RWPE1 (cell line): ENCODE data around the gene TYW1B.
"Not testable (repeated sequence)": the region's sequence is repeated elsewhere in the genome, so short reads cannot be mapped to it uniquely, and the experiment has no call there.

ENCODE experiments used
- CTCF ChIA-PET: fragments of 350-600 bp; sonication (Branson Sonifier 250); formaldehyde crosslinking; extraction: SDS; loops from one replicate; lab custom pipeline; 2021; lab: Yijun Ruan, JAX
- POLR2A ChIA-PET: fragments of 400-600 bp; formaldehyde crosslinking; extraction: SDS; loops from one replicate; lab custom pipeline; 2020; ENCODE audit warnings: antibody characterized with exemption; ENCODE audit not compliant: low non-redundant PET; lab: Yijun Ruan, JAX
- DNase-seq: peaks from one replicate; pipeline ENCODE4 v3.0.0; 2012; ENCODE audit warnings: low spot score
- H3K27ac ChIP-seq: fragments of 450-650 bp; 2 replicates; pipeline ENCODE4 v1.5.1; 2017
- TF ChIP-seq, protein P1 (sequence below): fragments of 450-650 bp; conservative IDR thresholded peaks from 2 replicates; pipeline ENCODE4 v1.5.1; 2017; ENCODE audit warnings: low read depth, mild to moderate bottlenecking

TYW1B gene

DNA sequence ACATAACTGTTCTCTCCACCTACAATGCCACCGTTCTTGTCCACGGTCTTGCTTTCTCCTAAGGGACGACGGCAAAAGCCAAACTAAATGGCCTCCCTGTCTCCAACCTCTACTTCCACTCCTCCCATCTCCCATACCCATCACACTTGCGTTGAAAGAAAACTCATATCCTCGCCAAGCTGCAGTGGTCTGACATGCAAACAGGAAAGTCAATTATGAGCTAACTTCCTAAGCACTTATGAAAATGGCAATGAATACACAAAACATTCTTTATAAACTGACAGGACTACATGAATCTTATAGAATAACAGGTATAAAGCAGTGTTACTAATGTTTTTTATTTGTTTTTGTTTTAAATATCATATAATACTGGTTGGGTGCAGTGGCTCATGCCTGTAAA, 46.4 kb downstream of the TYW1B start:
- H3K27ac ChIP-seq: no peak overlapping the region
- ChIA-PET CTCF (no interaction called here), POLR2A (no interaction called here)
- TF ChIP-seq, protein P1, sequence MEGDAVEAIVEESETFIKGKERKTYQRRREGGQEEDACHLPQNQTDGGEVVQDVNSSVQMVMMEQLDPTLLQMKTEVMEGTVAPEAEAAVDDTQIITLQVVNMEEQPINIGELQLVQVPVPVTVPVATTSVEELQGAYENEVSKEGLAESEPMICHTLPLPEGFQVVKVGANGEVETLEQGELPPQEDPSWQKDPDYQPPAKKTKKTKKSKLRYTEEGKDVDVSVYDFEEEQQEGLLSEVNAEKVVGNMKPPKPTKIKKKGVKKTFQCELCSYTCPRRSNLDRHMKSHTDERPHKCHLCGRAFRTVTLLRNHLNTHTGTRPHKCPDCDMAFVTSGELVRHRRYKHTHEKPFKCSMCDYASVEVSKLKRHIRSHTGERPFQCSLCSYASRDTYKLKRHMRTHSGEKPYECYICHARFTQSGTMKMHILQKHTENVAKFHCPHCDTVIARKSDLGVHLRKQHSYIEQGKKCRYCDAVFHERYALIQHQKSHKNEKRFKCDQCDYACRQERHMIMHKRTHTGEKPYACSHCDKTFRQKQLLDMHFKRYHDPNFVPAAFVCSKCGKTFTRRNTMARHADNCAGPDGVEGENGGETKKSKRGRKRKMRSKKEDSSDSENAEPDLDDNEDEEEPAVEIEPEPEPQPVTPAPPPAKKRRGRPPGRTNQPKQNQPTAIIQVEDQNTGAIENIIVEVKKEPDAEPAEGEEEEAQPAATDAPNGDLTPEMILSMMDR: no peak
- DNase-seq: no peak

DNA sequence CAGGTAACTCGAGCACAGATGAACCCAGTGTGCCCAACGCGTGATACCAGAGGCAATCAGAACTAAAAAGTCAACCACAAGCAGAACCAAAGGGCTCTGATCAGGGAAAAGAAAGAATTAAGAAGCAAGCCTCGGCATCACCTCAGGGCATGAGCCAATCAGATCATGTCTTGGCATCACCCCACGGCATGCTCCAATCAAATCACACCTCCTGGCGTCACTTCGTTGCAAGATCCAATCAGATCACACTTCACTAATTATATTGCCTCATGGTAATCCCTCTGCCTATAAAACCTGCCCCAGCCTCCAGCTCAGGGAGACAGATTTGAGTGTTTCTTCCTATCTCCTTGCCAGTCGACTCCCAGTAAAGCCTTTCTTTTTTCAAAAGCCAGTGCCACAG, 46.8 kb downstream of the TYW1B start:
- TF ChIP-seq, protein P1: no peak
- H3K27ac ChIP-seq: no peak overlapping the region
- ChIA-PET POLR2A (no interaction called here), CTCF (no interaction called here)
- no peak for DNase-seq

DNA sequence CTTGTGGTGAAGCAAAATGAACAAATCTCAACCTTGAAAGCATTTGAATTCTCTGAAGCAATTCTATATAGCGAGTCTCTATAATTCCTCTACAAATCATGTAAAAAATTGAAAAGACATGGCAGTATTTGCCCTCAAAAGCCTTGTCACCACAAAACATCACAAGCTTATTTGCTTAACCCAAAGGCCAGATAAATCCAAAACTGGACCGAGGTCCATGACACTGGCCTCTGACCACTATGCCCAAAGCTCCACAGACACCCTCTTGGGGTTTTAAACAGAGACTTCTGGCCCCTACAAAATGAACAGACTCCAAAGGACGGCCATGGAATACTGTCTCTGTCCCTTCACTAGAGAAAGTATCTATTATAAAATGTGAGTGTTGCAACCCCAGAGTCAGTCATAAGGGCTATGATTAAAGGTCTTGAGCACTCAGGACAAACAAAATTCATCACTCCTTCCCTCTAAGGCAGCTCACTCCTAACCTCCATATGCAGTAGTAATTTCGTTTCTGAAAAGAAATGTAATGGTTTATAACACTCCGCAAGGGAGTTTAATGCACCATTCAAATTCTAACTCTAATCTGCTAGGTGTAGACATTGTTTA, 47.6 kb downstream of the TYW1B start:
- POLR2A ChIA-PET, DNase-seq, CTCF ChIA-PET, H3K27ac ChIP-seq: not testable (repeated sequence)

DNA sequence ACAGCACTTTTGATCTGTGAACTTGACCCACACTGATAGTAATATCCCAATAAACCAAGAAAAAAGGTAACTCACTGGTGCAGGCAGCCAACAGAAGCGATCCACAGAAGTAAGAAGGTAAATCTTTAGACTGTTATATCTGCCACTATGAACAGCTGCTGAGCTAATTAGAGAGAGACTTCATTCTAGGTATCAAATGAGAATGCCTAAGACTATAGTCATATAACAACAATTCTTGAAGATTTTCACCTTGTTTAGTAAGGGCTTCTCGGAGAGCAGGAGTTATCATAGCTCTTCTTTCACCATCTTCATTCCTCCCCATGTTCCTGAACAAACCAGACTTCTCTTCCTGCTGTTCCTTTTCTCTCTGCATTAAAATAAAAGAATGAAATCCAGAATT, 50.8 kb downstream of the TYW1B start:
- POLR2A ChIA-PET, H3K27ac ChIP-seq, CTCF ChIA-PET, DNase-seq: not testable (repeated sequence)

DNA sequence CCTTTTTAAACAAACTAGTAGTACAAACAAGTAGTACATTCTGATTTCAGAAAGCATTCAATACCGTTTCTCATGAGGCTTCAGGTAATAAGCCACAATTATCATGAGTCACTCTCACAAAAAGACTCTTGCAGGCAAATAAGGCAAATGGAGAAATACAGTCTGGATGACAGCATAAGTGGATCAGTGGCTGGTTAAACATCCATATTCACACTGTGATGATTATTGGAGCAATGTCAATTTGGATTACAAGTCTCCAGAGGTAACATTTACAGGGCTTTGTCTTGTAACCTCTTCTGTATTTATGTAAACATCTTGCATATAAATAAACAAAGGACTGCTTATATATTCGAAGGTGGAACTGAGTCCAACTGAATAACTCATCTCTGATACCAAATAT, 55.4 kb downstream of the TYW1B start:
- DNase-seq, H3K27ac ChIP-seq, POLR2A ChIA-PET, CTCF ChIA-PET: not testable (repeated sequence)

DNA sequence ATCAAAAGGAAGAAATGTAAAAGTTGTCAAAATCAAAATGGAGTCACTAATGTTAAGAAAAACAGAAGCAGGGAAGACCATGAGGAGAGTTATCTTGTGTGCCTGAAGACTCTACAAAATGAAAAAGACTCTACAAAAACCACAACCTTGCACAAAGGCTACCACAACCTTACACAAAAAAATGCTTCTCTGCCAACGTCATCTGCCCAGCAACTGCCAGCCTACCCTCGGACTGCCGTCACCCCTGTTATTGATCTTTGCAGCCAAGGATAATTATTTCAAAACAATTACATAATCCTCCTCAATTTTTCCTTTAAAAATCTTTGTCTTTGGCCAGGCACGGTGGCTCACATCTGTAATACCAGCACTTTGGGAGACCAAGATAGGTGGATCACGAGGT, 61.0 kb downstream of the TYW1B start:
- POLR2A ChIA-PET, CTCF ChIA-PET, DNase-seq, H3K27ac ChIP-seq: not testable (repeated sequence)

DNA sequence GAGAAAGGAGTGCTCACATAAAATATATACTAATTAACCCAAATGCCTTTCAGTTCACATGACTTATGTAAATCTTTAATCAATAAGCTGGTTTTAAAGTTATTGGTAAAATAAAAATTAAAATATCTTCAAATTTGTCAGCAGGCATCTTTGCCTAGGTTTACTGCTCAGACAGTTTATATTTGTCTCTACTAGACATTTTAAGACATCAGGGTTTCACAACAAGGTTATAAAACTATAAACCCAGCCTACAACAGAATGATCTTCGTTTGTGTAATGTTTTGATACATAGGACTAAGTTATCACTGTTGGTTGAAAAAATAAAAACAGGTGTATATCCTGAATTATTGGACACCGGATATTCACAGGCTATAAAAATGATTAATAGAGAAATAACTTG, 67.4 kb downstream of the TYW1B start:
- TF ChIP-seq, protein P1: no peak
- DNase-seq: no peak
- no peak overlapping the region for H3K27ac ChIP-seq
- CTCF ChIA-PET: no interaction called here
- POLR2A ChIA-PET: no interaction called here

DNA sequence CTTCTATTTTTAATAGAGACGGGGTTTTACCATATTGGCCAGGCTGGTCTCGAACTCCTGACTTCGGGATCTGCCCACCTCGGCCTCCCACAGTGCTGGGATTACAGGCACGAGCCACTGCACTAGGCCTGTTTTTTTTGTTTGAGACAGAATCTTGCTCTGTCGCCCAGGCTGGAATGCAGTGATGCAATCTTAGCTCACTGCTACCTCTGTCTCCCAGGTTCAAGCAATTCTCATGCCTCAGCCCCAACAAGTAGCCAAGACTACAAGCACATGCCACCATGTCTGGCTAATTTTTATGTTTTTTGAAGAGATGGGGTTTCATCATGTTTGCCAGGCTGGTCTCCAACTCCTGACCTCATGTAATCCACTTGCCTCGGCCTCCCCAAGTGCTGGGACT, 73.7 kb downstream of the TYW1B start:
- ChIA-PET POLR2A (no interaction called here), CTCF (no interaction called here)
- TF ChIP-seq, protein P1: no peak
- no peak overlapping the region for H3K27ac ChIP-seq
- no peak for DNase-seq

DNA sequence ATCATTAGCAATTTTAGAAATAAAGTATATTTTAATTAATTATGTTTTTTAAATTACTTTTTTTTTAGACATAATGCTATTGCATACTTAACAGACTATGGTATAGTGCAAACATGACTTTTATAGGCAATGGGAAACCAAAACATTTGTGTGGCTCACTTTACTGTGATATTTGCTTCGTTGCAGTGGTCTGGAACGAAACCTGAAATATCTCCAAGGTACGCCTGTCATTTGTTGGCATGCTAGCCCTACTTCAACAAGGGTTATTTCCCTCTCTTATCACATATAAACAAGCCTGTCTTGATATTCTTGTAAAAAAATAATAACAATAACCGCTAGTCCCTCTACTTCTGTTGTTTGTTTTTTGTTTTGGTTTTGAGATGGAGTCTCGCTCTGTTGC, 74.2 kb downstream of the TYW1B start:
- ChIA-PET POLR2A (no interaction called here), CTCF (no interaction called here)
- no peak overlapping the region for H3K27ac ChIP-seq
- no peak for DNase-seq
- TF ChIP-seq, protein P1: no peak

DNA sequence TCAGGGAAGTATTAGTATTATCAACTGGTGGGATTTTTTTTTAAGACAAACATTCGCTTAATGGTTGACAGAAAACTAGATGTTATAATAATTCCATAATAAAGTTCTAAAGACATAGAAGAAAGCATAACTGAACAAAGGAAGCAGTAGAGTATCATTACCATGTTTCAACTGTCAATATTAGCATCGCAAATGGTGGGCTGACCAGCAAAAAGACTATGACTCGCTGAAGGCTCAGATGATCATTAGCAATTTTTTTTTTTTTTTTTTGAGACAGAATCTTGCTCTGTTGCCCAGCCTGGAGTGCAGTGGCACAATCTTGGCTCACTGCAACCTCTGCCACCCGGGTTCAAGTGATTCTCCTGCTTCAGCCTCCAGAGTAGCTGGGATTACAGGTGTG, 74.8 kb downstream of the TYW1B start:
- DNase-seq, POLR2A ChIA-PET, H3K27ac ChIP-seq, CTCF ChIA-PET: not testable (repeated sequence)
